ENCODE data around the gene HES5.
"Not testable (repeated sequence)": the region's sequence is repeated elsewhere in the genome, so short reads cannot be mapped to it uniquely, and the experiment has no call there.

Gene HES5, protein sequence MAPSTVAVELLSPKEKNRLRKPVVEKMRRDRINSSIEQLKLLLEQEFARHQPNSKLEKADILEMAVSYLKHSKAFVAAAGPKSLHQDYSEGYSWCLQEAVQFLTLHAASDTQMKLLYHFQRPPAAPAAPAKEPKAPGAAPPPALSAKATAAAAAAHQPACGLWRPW

GRCh38 chr1:2529784-2530512 is at the start of gene HES5:
TSS of gene HES5 (minus strand) at chr1:2530263. CDS start at chr1:2530164, 99 bp downstream.
- no peak for DNase-seq

GRCh38 chr1:2578758-2579118 is 48.7 kb upstream of the HES5 start:
- DNase-seq, result no peak

DNA sequence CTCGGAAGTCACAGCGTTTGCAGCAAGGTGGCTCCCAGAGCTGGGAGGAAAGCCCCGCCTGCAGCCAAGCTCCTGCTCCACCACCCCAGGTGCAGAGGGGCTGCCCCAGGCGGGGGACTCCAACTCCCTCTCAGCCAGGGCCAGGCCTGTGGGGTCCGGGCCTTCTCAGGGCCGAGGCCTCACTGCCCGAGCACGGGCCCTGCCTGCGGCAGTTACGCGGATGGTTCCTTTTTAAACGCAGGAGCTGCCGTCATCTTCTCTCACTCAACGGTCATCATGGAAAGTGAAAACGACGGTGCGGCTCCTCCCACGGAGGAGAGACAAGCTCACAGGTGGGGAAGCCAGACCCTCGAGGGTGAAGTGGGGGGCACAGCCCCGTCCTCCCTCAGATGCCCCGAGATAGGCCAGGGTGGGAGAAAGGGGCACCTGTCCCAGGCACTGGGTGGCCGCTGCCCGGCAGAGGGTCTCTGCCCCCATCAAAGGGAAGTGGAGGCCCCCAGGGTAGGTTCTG is 47.6 kb upstream of the HES5 start:
- DNase-seq, result not testable (repeated sequence)

GRCh38 chr1:2575801-2576663 is 46.0 kb upstream of the HES5 start:
- no peak for DNase-seq

- DNase-seq, result no peak
Observed at GRCh38 chr1:2574350-2574749, 44.3 kb upstream of the HES5 start.

DNA sequence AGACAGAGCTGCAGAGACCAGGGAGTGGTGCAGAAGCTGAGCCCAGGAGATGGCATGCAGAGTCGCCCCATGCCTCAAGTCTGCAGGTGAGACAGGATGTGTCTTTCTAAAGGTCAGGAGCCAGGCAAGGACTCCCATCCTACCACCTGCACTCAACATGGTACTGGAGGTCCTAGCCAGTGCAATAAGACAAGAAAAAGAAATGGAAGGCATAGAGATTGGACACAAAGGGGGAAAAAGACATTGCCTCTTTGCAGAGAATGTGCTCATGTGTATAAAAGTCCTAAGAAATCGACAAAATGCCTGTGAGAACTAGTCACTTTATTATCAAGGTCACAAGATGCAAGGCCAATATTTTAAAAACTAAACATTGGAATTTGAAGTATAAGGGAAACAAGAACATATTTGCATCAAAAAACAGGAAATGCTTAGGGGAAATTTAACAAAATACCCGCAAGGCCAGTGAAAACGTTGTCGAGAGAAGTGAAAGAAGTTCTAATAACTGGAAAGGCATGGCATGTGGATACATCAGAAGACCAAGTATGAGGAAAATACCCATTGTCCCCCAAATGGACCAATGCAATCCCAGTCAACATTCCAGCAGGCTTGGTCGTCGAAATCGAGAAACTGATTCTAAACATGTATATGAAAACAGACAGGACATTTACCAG is 43.3 kb upstream of the HES5 start:
- DNase-seq, result no peak

DNA sequence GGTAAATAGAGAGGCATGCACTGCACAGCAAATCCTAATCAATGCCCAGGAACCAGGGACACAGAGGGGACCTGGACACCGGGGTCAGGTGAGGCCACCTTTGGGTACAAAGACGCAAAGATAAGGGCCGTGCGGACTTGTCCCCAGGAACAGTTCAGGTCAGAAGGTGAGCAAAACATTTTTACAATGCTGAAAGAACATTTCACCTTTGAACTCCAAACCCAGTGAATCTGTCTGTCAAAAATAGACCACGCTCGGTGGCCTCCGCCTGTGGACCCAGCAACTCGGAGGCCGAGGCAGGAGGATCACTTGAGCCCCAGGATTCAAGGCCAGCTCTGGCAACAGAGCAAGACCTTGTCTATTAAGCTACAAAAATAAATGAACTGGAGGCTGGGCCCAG is 41.3 kb upstream of the HES5 start:
- DNase-seq, result no peak

DNA sequence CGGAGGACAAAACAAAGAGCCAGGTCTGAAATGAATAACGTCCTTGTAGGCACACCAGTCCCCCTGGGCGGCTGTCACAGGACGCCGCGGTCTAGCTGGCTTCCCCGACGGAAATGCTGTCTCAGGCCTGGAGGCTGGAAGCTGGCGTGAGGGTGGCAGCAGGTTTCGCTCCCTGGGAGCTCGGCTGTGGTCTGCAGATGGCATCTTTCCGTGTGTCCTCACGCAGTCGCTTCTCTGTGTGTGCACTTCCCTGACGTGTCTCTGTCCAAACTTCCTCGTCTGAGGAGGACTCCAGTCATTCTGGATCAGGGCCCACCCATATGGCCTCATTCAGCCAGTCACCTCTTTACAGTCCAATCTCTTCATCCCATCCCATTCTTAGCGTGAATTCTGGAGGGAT is 40.3 kb upstream of the HES5 start:
- no peak for DNase-seq

DNA sequence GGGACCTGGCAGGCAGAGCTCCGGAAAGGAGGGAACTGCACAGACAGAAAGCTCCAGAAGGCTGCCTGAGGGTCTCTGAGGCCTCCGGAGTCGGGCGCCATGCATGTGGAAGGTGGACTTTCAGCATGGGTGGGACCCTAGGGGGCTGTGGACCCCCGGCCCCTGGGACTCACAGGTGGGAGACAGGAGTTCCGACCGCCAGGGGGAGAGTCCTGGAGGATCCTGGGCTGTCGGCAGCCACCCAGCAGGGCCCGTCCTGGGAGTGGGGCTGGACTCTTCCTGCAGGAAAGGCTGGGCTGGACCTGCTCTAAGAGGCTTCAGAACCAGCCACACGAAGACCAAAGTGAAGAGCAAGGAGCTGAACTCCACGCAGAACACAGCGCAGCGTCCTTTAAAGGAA is 39.6 kb upstream of the HES5 start:
- DNase-seq, result not testable (repeated sequence)

DNA sequence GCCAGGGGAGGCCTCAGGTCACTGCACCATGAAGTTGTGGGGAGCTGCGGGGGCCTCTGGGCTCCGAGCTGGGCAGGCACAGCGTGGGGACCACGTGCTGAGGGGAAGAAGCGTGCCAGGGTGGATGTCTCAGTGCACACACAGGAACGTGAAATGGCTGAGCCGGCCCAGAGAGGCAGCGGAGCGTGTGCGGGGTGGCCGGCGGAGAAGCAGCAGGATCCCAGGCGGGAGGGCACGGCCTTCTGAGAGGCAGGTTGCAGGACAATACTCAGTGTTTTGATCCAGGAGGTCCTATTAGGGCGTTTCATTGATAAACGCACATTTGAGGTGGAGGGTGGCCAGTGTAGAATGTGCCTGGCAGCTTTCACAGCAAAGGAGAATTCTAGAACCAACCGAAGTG is 39.0 kb upstream of the HES5 start:
- no peak for DNase-seq

DNA sequence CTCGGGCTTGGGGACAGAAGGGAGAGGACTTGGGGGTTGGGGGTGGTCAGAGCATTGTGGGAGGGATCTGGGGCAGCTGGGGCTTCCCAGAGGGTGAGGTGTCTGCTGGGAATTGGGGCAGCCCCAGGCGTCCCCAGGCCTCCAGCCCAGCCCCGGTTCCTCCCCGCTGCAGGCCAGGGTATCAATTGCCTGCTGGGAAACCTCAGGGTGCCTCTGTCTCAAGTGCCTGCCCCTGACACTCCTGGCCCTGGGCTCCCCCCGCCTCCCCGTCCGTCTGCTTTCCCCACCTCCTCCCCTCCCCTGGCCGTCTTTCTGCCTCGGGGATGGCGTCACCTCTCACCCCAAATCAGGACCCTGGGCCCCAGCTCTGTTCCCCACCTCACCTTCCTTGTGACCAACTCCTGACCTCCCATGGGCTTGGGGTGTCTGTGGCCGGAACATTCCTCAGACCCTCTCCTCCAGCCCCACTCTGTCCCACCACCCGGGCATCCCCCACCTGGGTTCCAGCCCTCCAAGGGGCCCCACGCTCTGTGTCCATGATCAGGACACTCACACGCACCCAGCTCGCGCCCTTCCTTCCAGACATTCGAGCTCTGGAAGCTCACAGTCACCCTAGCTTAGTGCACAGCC is 38.2 kb upstream of the HES5 start:
- not testable (repeated sequence) for DNase-seq

DNA sequence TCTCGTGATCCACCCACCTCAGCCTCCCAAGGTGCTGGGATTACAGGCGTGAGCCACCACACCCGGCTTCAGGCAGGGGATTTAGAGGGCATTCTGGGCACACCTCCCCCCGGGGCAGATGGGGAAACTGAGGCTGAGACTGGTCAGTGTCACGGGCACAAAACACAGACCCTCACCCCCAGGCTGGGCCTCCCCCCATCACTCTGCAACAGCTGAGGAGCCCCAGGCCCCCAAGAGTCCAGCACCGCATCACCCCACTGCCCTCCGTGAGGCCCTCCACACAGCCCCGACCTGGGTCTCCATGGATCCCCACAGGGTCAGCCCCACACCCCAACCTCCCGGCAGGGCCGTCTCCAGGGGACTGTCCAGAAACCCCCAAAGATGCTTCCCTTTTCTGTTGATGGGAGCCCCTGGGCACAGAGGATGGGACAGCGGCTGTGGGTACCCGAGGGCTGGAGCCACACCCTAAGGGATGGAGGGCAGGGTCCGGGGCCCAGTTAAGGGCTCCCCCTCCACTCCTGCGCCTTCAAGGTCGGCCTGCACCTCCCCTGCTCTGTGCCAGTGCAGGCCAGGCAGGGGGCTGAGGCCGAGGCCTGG is 37.1 kb upstream of the HES5 start:
- DNase-seq, result no peak

DNA sequence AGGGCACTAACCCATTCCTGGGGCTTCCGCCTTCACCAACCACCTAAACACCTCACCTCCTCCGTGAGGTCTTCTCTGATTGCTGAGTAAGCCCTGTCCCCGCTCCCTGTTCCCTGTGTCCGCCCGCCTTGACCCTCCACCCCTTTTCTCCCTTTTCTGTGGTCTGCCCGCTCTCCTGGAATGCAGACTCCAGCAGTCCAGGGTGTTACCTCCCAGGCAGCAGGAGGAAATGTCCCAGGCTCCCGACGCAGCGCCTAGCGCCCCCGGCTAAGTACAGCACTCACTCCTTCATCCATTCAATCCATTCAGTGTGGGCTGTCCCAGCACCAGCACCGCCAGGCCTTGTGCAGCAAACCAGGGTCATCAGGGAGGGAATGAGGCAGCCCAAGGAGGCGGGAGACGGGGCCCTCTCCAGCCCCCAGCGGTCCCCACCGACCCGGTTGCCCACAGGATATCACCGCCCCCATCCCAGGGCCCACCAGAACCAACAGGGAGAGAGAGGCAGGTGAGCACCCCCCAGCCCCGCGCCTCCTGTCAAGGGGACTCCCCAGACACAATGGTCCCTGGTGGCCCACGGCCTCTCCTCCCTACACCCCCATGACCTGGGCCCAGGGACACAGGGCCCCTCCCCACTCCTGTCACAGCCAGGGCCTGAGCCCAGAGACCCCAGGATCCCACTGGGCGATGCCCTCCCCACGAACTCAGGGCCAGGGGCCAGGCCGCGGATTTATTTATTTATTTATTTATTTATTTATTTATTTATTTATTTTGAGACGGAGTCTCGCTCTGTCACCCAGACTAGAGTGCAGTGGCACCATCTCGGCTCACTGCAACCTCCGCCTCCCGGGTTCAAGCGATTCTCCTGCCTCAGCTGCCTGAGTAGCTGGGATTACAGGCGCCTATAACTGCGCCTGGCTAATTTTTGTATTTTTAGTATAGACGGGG is 36.3 kb upstream of the HES5 start:
- no peak for DNase-seq

DNA sequence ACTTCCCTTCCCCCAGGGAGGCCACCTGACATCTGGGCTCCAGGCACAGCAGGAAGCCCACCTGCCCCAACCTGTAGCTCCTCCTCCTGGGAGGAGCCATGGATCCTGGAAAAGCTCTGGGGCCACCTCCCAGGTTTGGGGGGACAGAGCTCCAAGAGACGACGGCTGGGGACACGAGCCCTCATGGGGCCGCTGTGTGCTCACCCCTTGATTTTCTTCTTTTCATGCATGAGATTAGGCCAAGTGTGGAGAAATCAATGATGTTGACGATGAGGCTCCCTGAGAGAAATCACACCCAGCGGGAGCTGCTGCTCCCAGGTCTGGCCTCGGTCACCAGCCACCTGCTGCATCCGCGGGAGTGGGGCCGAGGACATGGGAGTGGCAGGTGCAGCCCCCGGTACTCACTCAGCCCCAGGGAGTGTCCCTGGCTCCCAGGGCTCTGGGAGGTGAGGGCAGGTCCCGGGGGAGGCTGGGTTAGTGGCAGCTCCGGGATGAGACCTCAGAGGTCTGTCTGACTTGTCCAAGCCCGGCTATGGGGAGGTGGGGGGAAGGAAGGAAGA is 34.8 kb upstream of the HES5 start:
- no peak for DNase-seq

- no peak for DNase-seq
Observed at GRCh38 chr1:2564006-2564814, 34.1 kb upstream of the HES5 start.

DNA sequence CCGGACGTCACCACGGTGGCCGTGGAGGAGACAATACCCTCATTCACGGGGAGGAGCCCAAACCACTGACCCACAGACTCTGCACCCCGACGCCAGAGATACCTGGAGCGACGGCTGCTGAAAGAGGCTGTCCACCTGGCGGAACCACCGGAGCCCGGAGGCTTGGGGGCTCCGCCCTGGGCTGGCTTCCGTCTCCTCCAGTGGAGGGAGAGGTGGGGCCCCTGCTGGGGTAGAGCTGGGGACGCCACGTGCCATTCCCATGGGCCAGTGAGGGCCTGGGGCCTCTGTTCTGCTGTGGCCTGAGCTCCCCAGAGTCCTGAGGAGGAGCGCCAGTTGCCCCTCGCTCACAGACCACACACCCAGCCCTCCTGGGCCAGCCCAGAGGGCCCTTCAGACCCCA is 33.1 kb upstream of the HES5 start:
- DNase-seq, result no peak

- DNase-seq, result no peak
Observed at GRCh38 chr1:2561898-2562895, 32.1 kb upstream of the HES5 start.

DNA sequence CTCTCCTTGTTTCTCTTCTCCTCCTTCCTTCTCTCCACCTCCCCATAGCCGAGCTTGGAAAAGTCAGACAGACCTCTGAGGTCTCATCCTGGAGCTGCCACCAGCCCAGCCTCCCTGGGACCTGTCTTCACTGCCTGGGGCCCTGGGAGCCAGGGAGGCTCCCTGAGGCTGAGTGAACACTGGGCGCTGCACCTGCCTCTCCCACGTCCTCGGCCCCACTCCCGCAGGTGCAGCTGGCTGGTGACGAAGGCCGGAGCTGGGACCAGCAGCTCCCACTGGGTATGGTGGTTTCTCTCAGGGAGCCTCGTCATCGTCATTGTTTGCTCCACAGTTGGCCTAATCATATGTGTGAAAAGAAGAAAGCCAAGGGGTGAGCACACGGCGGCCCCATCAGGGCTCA is 31.4 kb upstream of the HES5 start:
- no peak for DNase-seq
